HepG2 (cell line): ENCODE data around the gene CPB1. TPM values are rescaled to one million over a fixed set of nuclear protein-coding genes. Genes with fewer than 3 reads are reported as not detected.

Experiments used
- ATAC-seq: fragments of 200-7000 bp; cut with Tn5 transposase; 3 replicates; pipeline ENCODE4 v1.9.1; 2020; ENCODE audit warnings: mild to moderate bottlenecking, moderate library complexity
- BruUV-seq: library from RNA; stranded (reverse); fragments of 400-500 nt; replicated peaks from 2 replicates; lab custom pipeline; 2021; lab: Mats Ljungman, UMichigan
- CTCF ChIA-PET: fragments of 300-600 bp; formaldehyde crosslinking; extraction: SDS; loops from one replicate; lab custom pipeline; 2021; ENCODE audit warnings: low total read pairs, inconsistent platforms, low intra/inter-chr PET ratio; lab: Yijun Ruan, JAX
- POLR2A ChIA-PET: fragments of 350-600 bp; sonication (Branson Sonifier 250); formaldehyde crosslinking; loops from one replicate; lab custom pipeline; 2020; ENCODE audit warnings: antibody characterized with exemption, inconsistent platforms; lab: Yijun Ruan, JAX
- DNase-seq: peaks from one replicate; pipeline ENCODE4 v3.0.0-alpha.2; 2015; ENCODE audit warnings: low spot score
- FAIRE-seq: peaks from 3 replicates; lab custom pipeline; 2011; peaks lifted over from hg19 to GRCh38; lab: Jason Lieb, UNC
- H2AFZ ChIP-seq: one replicate; pipeline ENCODE4 v1.6.1; 2011; ENCODE audit warnings: low read length, inconsistent platforms
- H3K27ac ChIP-seq: fragments of 300-600 bp; 3 replicates; pipeline ENCODE4 v1.8.0; 2011; ENCODE audit warnings: mixed run types, mild to moderate bottlenecking, mixed read lengths, low read length, inconsistent platforms; ENCODE audit not compliant: insufficient read depth; ENCODE audit errors: extremely low read length
- H3K27me3 ChIP-seq, 2 experiments: fragments of 200-600 bp in 1 of 2; 2 replicates in 1 of 2; 3 replicates in 1 of 2; pipeline versions ENCODE4 v1.6.0 to v1.8.0; 2011; ENCODE audit warnings: low read length in 2 of 2, mild to moderate bottlenecking in 2 of 2, moderate library complexity in 2 of 2, inconsistent platforms in 1 of 2; ENCODE audit not compliant: insufficient read depth in 2 of 2, control insufficient read depth in 1 of 2
- H3K36me3 ChIP-seq, 2 experiments: fragments of 200-600 bp in 1 of 2; replicated peaks in 1 of 2; 2 replicates in 1 of 2; 3 replicates in 1 of 2; pipeline versions ENCODE4 v1.5.1 to v1.8.0; 2011; ENCODE audit warnings: low read length in 2 of 2, inconsistent platforms in 1 of 2; ENCODE audit not compliant: insufficient read depth in 2 of 2, control insufficient read depth in 1 of 2
- H3K4me1 ChIP-seq: 2 replicates; pipeline ENCODE4 v1.5.1; 2012; ENCODE audit warnings: low read length, inconsistent platforms; ENCODE audit not compliant: insufficient read depth
- H3K4me2 ChIP-seq: 2 replicates; pipeline ENCODE4 v1.6.0; 2011; ENCODE audit warnings: low read depth, low read length, inconsistent platforms
- H3K4me3 ChIP-seq, 3 experiments: fragments of 200-600 bp in 1 of 3; sonication (generic), shearing (Covaris generic) in 1 of 3; replicated peaks in 1 of 3; 2 replicates each; pipeline ENCODE4 v1.5.1; 2011 to 2016; ENCODE audit warnings: low read length in 3 of 3, inconsistent platforms in 2 of 3, low read depth in 2 of 3, mild to moderate bottlenecking in 2 of 3, control low read depth in 1 of 3, mixed read lengths in 1 of 3; ENCODE audit not compliant: insufficient read depth in 1 of 3
- H3K79me2 ChIP-seq: one replicate; pipeline ENCODE4 v1.6.1; 2011; ENCODE audit warnings: low read length, inconsistent platforms; ENCODE audit not compliant: insufficient read depth
- H3K9ac ChIP-seq: 2 replicates; pipeline ENCODE4 v1.6.0; 2011; ENCODE audit warnings: mild to moderate bottlenecking, low read depth, low read length, inconsistent platforms; ENCODE audit not compliant: insufficient read depth
- H3K9me3 ChIP-seq: 2 replicates; pipeline ENCODE4 v1.5.1; 2012; ENCODE audit warnings: mild to moderate bottlenecking, low read length
- H4K20me1 ChIP-seq: 2 replicates; pipeline ENCODE4 v1.6.0; 2011; ENCODE audit warnings: inconsistent platforms, mild to moderate bottlenecking, low read length, moderate library complexity; ENCODE audit not compliant: insufficient read depth
- AHDC1 ChIP-seq: sonication (generic); formaldehyde crosslinking; IDR thresholded peaks from 2 replicates; pipeline ENCODE4 v1.5.1; 2020; ENCODE audit warnings: mild to moderate bottlenecking, missing genetic modification reagents, borderline replicate concordance
- MBNL3 ChIP-seq: fragments of 250-450 bp; sonication (Bioruptor Pico); conservative IDR thresholded peaks from 2 replicates; pipeline ENCODE4 v1.8.0; 2022; ENCODE audit warnings: mild to moderate bottlenecking, inconsistent platforms
- NFYB ChIP-seq: sonication (generic); formaldehyde crosslinking; IDR thresholded peaks from 2 replicates; pipeline ENCODE4 v1.4.0; 2020; ENCODE audit warnings: missing genetic modification reagents
- RARA ChIP-seq: IDR thresholded peaks from 2 replicates; pipeline ENCODE4 v1.6.1; 2016; ENCODE audit warnings: missing genetic modification reagents, missing compliant biosample characterization
- SRSF4 ChIP-seq: fragments of 200-400 bp; formaldehyde crosslinking; IDR thresholded peaks from one replicate; pipeline ENCODE4 v1.6.1; 2018; ENCODE audit warnings: mild to moderate bottlenecking, low read depth, low read length, moderate library complexity; ENCODE audit not compliant: poor library complexity, severe bottlenecking
- TERF1 ChIP-seq: sonication (generic); formaldehyde crosslinking; IDR thresholded peaks from 2 replicates; pipeline ENCODE4 v1.8.0; 2022; ENCODE audit warnings: mild to moderate bottlenecking, missing genetic modification reagents, moderate library complexity
- TOPORS ChIP-seq: sonication (generic); formaldehyde crosslinking; IDR thresholded peaks from 2 replicates; pipeline ENCODE4 v1.8.0; 2023; ENCODE audit warnings: mild to moderate bottlenecking, missing genetic modification reagents
- ZFP37 ChIP-seq: sonication (generic); formaldehyde crosslinking; IDR thresholded peaks from 2 replicates; pipeline ENCODE4 v1.4.0; 2020; ENCODE audit warnings: missing genetic modification reagents, borderline replicate concordance
- ZNF136 ChIP-seq: sonication (generic); formaldehyde crosslinking; IDR thresholded peaks from 2 replicates; pipeline ENCODE4 v1.8.1; 2022; ENCODE audit warnings: low read depth, mild to moderate bottlenecking, moderate library complexity, missing genetic modification reagents
- ZNF839 ChIP-seq: sonication (generic); formaldehyde crosslinking; IDR thresholded peaks from 2 replicates; pipeline ENCODE4 v1.4.0; 2020; ENCODE audit warnings: missing genetic modification reagents, mild to moderate bottlenecking, borderline replicate concordance
- WGBS: methylation state at CpG from one replicate; pipeline ENCODE4 v1.1.6; 2017; ENCODE audit warnings: low lambda C conversion rate; 5-methylcytosine and 5-hydroxymethylcytosine counted together
- in situ Hi-C: cut with HindIII; loops from 2 replicates; pipeline ENCODE4 v1.10.0; 2017; ENCODE audit warnings: low pct_unique_long_range_greater_than_20kb; ENCODE audit not compliant: extremely low pct_ligation_motif_present
- intact Hi-C: fragments of 100-400 bp; cut with micrococcal nuclease; formaldehyde crosslinking; loops from one replicate; pipeline ENCODE4 v1.10.0; 2022; ENCODE audit not compliant: unreplicated experiment
- polyA plus RNA-seq, 8 experiments: library from polyadenylated mRNA; depleted of rRNA in 3 of 8; stranded (reverse) in 7 of 8; unstranded in 1 of 8; fragments of >200 nt; fragmentation: Illumina TruSeq in 4 of 8; extraction: Trizol in 4 of 8; gene quantifications; 2 replicates each; pipeline versions ENCODE4 v1.2.1 to v1.2.3, GENCODE V29; 2011 to 2016; ENCODE audit warnings: low read depth in 4 of 8, missing spikeins in 1 of 8, mixed read lengths in 1 of 8; ENCODE audit not compliant: insufficient read depth in 1 of 8
- total RNA-seq, 5 experiments: library from RNA; depleted of rRNA; stranded (reverse); fragments of >200 nt; fragmentation: Illumina TruSeq; extraction: Trizol; gene quantifications; 2 replicates each; pipeline ENCODE4 v1.2.3, GENCODE V29; 2016; ENCODE audit warnings: low read depth in 1 of 5

The CPB1 gene
- total and polyA plus RNA-seq, 2 of the 13 experiments (the other 11 are each of a cell fraction or from before 2014, with no cell fraction given), result not detected

- CTCF ChIA-PET, result no interaction called here
- ATAC-seq, result no peak
- TF ChIP-seq TERF1 (no peak), RARA (CRISPR knock-in tag) (peak; percentile 47; the same call in 1 of the 2 replicates), SRSF4 (no peak)
- H4K20me1 ChIP-seq, result no peaks in the 10 kb centered on the region
- H3K36me3 ChIP-seq, result no peaks in the 10 kb centered on the region
- BruUV-seq, result no TSS peak
- intact Hi-C loops, result no loop called here
- POLR2A ChIA-PET, result no interaction called here
- no peak for FAIRE-seq
- no peak overlapping the region for H2AFZ ChIP-seq
- no peak overlapping the region for H3K27ac ChIP-seq
- WGBS, result 41% methylated on average over 7 of the region's 7 CpGs
- H3K9ac ChIP-seq, result no peak overlapping the region
- no peak overlapping the region for H3K4me3 ChIP-seq
- in situ Hi-C loops, result no loop called here
- no peak for DNase-seq
- no peaks in the 10 kb centered on the region for H3K27me3 ChIP-seq
- no peak overlapping the region for H3K4me2 ChIP-seq
- no peaks in the 10 kb centered on the region for H3K9me3 ChIP-seq
- H3K79me2 ChIP-seq, result no peaks in the 10 kb centered on the region
- H3K4me1 ChIP-seq, result peaks cover 8% of the 10 kb centered on the region
Measured at GRCh38 chr3:148820361-148821245, 7.0 kb upstream of the CPB1 start.

- intact Hi-C loops, result no loop called here
- TF ChIP-seq ZFP37 (CRISPR knock-in tag), result no peak
- no peak for TF ChIP-seq MBNL3 (CRISPR knock-in tag)
- TF ChIP-seq ZNF839 (CRISPR knock-in tag), result no peak
- no peak for TF ChIP-seq TOPORS (CRISPR knock-in tag)
- TF ChIP-seq NFYB (CRISPR knock-in tag), result no peak
- no peak for TF ChIP-seq AHDC1 (CRISPR knock-in tag)
- TF ChIP-seq ZNF136 (CRISPR knock-in tag), result no peak
Measured at GRCh38 chr3:148823026-148823425, 4.6 kb upstream of the CPB1 start.

More at GRCh38 chr3:148823026-148823425, 4.6 kb upstream of the CPB1 start:
- no peak for DNase-seq
- H3K4me1 ChIP-seq, result peaks cover 8% of the 10 kb centered on the region
- no peak overlapping the region for H3K9ac ChIP-seq
- no peak overlapping the region for H3K27ac ChIP-seq
- no TSS peak for BruUV-seq
- H4K20me1 ChIP-seq, result no peaks in the 10 kb centered on the region
- POLR2A ChIA-PET, result no interaction called here
- no peak for FAIRE-seq
- H3K9me3 ChIP-seq, result no peaks in the 10 kb centered on the region
- H3K4me2 ChIP-seq, result no peak overlapping the region
- in situ Hi-C loops, result no loop called here
- H3K36me3 ChIP-seq, result no peaks in the 10 kb centered on the region
- H2AFZ ChIP-seq, result no peak overlapping the region
- ATAC-seq, result no peak
- H3K4me3 ChIP-seq, result no peak overlapping the region
- 0% methylated on average over 1 of the region's 1 CpG for WGBS
- H3K27me3 ChIP-seq, result no peaks in the 10 kb centered on the region
- no peaks in the 10 kb centered on the region for H3K79me2 ChIP-seq
- CTCF ChIA-PET, result no interaction called here
